Dedifferentiated amniotic fluid mesenchymal stem cell (primary cell): ENCODE data around the gene FAM200C.
A peak's percentile ranks its signal among the peaks of the same experiment; 100 is the strongest.
"Not testable (repeated sequence)": the region's sequence is repeated elsewhere in the genome, so short reads cannot be mapped to it uniquely, and the experiment has no call there.

Experiments
- DNase-seq: peaks from one replicate; pipeline ENCODE4 v3.0.0-alpha.2; 2016; ENCODE audit errors: extremely low spot score

The FAM200C gene

DNA sequence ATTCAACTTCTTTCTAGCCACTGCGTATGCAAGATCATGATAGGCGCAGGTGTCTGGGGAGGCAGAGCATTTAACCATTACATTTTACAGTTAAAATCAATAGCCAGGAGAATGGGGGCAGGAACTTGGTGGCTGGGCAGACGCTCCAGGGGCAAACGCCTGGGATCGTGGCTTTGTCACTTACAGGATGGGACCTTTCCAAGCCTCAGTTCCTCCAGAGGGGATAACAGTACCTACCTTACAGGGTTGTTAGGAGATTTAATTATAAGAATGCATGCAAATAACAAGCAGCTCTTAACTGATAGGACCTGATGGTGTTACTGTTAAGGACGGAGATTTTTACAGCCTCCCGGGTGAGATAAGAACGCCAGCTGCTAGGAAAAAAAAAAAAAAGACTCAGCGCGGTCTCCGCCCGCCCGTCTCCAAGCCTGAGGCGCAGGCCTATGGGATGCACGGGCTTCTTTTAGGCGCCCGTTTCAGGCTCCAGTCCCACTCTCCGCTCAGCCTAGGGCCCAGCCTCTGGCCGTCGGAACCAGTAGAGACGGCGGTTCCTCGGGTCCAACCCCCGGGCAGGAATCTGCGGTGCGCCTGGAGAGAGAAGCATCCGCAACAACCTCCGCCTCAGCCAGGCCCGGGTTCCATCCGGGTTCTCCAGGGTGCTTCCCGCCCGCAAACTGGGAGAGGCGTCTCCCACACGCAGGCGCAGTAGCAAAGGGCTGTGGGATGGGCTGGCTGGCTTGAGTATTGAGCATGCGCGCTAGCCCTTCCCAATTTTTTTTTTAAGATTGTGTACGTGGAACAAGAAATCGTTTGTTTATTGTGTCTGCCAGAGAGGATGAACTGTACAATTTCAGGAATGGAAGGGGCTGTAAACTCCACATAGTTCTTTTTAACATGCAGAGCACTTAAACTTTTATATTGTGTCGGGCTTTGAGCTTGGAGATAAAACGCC lies at the start of gene FAM200C:
TSS of gene FAM200C (minus strand) at position 653 of the 952 bp plus-strand sequence. CDS start 4,564 bp downstream, outside the sequence.
- peak; percentile 96 for DNase-seq

DNA sequence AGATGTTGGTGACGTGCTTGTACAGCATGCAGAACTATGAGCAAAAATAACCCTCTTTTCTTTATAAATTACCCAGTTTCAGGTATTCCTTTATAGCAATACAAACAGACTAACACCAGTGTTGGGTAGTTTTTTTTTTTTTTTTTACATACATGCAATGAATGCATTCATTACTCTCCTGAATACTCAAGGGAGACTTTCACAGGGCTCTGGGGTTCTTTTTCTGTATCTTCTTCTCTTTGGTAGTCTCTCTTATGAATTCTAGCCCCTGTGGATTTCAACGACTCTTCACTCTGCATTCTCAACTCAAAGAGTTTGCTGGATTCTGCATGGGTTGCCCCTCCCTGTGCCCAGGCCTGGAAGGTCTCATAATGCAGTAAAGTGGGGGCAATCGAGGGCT lies 49.6 kb upstream of the FAM200C start:
- no peak for DNase-seq

DNA sequence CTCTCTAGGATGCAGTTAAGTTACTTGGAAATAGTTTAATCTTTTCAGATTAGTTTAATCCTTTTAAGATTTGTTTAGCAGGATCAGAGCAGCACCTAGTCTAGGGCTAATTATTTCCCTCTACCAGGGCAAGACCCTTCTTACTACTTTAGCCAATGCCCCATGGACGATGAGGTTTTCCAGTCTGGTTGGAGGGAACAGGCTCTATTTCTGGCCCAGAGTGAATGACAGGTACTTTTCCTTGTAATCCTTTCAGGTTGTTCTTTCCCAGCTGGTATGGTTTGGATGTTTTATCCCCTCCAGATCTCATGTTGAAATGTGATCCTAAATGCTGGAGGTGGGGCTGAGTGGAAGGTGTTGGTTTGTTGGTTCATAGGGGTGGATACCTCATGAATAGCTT lies 49.0 kb upstream of the FAM200C start:
- DNase-seq: no peak

DNA sequence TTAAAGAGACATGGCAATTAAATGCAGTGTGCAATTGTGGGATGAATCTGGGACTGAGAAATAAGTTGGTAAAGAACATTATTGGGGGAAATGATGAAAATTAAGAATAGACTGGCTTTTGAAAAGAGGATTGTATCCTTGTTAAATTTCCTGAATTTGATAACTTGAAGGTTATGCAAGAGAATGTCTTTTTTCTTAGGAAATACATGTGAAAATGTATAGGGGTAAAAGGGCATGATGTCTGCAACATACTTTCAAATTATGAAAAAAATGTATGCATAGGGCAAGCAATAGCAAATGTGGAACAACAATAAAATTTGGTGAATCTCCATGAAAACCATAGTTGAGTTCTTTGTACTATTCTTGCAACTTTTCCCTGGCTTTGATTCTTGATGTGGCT lies 45.9 kb upstream of the FAM200C start:
- DNase-seq: no peak

DNA sequence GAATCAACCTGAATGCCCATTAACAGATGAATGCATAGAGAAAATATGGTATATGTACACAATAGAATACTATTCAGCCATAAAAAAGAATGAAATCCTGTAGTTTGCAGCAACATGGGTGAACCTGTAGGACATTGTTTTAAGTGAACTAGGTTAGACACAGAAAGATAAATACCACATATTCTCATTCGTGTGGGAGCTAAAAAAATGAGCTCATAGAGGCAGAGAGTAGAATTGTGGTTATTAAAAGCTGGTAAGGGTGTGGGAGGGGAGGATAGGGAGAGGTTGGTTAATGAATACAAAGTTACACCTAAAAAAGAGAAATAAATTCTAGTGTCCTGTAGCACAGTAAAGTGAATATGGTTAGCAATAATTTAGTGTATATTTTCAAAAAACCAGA lies 45.3 kb upstream of the FAM200C start:
- no peak for DNase-seq

DNA sequence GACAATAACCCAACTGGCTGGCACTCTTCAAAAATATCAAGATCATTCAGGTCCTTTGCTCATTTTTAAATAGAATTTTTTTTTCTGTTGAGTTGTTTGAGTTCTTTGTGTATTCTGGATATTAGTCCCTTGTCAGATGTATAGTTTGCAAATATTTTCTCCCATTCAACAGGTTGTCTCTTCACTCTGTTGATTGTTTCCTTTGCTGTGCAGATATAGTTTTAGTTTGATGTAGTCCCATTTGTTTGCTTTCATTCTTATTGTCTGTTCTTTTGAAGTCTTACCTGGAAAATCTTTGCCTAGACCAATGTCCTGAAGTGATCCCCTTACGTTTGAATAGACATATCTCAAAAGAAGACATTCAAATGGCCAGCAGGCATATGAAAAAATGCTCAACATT lies 44.6 kb upstream of the FAM200C start:
- DNase-seq: no peak

DNA sequence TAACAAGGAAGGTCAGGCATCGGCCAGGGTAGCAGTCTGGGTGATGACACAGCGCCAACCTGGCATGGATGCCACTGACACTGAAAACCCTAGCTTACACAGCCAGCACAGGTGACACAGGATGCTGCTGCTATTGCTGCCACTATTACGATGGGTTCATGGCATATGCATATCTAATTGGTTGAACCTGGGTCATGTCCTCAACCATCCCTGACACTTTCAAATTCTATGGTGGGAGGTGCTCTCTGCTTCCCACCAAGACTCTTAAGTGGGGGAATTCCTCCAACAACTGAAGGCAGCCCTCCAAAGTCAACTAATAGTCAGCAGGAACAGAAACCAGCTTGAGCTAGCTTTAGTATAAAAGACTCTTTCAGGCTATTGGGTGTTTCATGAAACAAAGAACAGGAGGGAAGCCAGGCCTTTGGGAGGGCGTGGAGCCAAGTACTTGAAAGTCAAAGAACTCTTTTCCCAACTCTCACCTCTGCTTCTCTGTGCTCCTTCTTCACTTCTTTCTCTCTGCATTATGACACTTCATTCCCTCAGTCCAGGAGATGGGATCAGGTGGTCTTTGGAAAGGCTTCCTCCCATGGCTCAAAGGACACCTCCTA lies 43.1 kb upstream of the FAM200C start:
- DNase-seq: no peak

DNA sequence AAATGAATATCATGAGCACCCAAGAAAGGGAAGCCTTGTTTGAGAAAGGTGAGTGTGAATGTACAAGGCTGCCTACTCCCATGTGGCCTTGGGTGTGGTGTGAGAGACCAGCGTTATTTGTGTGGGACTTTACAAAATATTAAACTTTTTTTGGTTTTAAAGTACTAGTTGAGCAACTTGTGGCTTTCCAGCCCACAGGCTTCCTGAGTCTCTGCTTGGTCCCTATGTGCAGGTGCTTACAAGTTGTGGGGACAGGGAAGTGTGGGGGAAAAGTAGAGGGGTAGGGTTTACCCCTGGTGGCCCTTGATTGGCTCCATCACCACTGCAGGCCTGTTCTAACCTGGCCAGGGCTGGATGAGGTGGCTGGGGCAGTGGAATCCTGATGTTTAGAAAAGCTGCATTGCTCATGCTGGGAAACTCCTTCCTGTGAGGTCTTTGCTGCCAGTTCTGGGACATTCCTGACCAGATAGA lies 41.5 kb upstream of the FAM200C start:
- no peak for DNase-seq

DNA sequence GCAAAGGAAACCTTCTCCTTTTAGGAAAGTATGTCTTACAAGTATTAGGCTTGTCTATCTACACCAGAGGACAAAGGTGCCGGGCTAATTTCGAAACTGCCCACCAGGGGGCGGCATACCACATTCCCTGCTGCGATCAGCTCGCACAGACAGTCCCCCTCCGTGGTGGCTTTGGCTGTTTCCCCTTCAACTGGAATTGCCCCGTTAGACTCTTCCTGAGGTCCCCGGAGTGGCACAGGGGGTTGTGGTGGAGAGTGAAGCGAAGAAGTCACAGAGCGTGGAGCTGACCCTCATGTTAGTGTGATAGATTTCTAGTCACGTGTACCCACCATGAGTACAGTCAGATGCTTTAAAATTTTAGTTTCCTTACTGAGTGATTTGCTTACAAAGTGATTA lies 39.3 kb upstream of the FAM200C start:
- peak; percentile 69 for DNase-seq

DNA sequence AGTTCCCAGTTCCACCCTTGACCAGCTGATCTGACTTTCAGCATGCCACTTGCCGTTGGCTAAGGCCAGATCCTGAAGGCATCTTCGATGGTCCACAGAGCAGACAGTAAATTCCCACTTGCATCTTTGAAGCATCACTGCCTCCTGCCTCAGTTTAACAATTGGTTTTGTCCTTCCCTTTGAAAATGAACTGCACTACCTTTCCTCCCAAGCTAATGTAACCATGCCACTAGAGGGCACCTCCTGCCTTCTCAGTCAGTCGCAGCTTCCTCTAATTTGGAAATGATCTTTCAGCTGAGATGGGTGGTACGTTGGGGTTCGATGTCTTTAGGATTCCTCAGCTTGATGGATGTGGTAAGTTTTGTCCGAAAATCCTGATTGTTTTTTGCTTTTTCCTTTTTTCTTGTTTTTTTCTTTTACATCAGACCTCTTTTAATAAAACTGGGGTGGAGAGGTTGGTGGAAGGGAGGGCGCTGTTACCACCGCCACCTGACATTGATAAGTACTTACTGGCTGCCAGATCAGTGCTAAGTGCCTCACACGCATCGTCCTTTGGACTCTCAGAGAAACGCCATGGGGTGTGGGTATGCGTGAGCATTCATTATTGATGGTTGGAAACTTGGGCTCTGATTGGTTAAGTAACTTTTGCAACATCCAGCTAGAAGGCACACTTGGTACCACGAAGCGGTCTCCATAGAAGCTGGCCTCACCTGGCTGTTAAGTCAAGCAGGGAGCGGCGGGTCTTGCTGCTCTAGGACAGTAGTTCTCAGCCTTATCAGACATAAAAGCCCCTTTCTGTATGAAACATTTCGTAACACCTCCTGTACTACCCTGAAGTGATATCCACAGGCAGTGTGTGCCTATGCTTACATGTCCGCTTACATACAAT lies 38.7 kb upstream of the FAM200C start:
- peak; percentile 58 for DNase-seq

DNA sequence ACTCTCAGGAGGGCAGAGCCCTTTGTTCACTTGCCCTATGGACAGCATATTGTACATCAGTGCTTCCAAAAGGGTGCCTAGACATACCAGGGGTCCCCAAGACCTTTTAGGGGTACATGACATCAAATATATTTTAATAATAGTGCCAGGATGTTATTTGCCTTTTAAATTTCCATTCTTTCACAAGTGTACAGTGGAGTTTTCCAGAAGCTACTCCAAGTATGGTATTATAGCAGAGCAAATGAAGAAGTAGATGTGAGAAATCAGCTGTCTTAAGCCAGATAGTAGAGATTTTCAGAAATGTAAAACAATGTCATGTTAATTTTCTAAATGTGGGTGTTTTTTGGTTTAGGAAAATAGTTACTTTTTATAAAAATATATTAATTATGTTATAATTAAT lies 37.4 kb upstream of the FAM200C start:
- DNase-seq: no peak

DNA sequence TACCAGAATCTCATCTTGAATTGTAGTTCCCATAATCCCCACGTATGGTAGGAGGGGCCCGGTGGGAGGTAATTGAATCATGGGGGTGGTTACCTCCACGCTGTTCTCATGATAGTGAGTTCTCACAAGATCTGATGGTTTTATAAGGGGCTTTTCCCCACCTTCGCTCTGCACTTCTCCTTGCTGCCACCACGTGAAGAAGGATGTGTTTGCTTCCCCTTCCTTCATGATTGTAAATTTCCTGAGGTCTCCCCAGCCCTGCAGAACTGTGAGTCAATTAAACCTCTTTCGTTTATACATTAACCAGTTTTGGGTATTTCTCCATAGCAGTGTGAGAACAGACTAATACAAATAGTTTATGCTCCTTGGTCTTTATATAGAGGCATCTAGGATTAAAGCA lies 36.8 kb upstream of the FAM200C start:
- not testable (repeated sequence) for DNase-seq

DNA sequence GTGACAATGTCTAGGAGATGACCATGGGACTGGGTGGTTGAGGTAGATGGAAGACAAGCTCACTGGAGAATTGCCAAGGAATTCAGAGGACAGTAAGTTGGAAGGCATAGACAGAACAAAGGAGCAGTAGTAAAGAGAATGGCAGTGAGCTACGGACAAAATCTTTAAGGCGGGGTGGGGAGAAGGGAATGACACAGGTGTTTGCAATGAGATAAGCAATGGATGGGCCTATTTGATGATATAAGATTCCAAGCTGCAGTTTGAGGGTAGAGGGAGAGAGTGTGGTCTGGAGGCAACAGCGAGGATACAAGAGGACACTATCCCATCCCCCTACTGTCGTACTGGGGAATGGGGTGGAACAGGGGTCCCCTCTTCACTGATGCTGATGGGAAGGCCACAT lies 36.2 kb upstream of the FAM200C start:
- DNase-seq: no peak

DNA sequence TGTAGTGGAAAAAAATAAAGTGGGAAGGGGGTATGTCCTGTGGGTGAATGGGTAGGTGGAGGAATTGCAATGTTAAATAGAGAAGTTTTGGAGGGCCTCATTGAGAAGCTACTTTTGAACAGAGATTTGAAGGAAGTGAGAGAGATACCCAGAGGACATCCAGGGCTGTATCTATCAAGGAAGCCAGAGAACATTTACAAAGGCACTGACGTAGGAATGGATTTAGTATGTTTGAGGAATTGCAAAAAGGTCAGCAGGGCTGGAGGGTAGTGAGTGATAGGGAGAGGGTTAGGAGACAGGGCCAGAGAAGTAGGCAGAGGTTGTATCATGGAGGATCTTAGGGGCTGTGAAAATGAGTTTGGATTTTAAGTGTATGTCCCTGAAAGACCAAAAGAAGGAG lies 35.7 kb upstream of the FAM200C start:
- no peak for DNase-seq

DNA sequence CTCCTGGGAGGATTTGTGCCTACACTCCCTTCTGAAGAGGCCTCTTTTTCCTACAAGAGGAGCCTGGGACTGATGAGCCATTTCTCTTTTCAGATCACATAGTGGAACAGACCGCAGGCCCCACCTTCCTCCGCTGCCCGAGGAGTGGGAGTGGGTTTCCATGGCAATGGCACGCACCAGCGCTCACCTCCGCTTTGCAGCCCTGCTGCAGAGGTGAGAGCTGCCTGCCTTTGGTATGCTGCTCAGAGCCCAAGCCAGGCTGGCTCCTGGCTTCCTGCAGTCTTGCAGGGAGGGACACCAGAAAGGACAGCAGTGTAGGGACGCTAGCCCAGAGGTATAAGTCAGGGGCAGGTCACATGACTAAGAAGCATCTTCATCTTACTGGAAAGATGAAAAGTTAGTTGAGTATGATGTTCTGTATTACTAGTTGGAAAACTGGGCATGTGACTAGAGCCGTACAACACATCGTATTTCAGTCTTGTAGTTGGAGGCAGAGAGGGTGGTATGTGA lies 34.2 kb upstream of the FAM200C start:
- no peak for DNase-seq

DNA sequence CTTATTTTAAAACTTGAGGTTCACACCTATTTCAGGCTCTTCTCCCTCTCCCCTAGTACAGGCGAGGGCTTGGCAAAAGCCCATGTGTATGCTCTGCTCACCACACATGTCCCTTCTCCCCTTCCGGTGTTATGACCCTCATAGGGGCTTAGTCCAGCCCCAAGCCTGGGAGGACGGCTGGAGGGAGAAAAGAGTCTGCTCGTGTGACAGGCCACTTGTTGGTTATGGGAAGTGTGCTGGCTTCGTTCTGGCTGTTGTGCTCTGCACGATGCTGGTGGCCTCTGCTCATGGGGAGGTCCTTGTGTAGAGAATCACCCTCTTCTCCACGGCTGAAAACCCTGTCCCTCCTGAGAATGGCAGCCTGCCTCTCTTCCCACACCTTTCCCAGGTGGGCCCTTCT lies 32.9 kb upstream of the FAM200C start:
- DNase-seq: no peak

DNA sequence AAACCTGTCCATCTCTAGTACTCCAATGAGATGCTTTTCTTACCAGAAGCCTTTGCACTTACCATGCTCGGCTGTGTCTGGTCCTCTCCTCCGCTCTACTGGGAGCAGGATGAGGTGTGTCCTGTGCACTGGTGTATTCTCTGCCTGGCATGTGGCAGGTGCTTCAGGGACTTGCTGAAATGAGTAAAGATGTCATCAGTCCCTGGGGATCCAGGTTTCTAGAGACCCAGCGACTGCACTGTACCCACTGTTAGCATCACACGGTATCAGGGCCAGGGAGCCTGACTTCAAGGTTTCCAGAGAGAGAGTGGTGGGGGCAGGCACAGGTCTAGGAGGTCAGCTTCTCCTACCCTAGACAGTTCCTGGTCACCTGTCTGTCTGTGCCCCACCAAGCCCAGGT lies 32.3 kb upstream of the FAM200C start:
- no peak for DNase-seq

DNA sequence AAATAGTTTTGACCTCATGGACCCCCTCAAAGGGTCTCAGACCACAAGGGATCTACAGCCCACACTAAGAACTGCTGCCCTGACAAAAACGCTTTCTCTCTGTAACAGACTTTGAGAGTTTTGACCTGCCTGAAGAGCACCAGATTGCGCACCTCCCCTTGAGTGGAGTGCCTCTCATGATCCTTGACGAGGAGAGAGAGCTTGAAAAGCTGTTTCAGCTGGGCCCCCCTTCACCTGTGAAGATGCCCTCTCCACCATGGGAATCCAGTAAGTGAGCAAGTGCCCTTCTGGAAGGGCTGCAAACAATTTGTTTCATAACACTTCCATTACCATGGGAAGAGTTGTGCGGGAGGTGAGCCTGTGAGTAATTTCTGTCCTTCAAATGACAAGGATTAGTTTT lies 27.8 kb upstream of the FAM200C start:
- no peak for DNase-seq

DNA sequence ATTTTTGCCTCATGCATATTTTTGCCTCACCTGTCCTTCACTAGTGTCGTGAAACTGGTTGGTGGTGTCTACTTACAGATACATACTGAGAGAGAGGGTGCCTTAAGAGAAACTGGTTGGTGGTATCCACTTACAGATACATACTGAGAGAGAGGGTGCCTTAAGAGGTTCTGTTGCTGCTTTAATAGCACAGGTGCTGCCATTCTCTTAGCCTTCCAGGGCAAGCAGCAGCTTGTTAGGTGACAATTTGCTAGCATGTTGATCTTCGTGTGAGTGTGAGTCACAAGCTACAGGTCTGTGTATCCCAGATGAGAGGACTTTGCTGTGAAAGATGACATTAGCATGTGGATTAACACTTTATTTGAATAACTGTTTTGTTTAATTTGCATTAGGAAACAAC lies 23.2 kb upstream of the FAM200C start:
- no peak for DNase-seq

DNA sequence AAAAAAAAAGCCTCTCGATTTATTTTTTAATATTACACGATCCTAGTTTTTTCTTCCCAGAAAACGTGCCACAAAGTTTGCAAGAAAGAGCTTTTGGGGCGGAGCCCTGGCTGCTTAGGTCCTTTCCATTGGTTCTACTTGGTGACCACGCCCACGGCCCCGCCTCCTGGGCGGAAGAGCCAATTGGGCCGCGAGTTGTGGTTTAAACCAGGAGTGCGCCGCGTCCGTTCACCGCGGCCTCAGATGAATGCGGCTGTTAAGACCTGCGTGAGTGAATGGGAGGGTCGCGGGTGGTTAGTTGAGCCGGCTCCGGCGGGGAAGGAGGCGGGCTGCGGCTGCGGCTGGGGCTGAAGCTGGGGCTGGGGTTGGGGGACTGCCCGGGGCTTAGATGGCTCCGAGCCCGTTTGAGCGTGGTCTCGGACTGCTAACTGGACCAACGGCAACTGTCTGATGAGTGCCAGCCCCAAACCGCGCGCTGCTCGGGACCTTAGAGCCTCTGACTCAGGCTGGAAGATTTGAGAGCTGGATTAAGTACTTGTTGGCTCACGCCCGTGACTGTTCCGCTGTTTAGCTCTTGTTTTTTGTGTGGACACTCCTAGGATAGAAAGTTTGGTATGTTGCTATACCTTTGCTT lies 21.9 kb upstream of the FAM200C start, which contains the start of gene PTTG1:
TSS of gene PTTG1 (plus strand) at position 231 of the 634 bp plus-strand sequence. CDS start 458 bp downstream, outside the sequence.
- DNase-seq: peak; percentile 97

DNA sequence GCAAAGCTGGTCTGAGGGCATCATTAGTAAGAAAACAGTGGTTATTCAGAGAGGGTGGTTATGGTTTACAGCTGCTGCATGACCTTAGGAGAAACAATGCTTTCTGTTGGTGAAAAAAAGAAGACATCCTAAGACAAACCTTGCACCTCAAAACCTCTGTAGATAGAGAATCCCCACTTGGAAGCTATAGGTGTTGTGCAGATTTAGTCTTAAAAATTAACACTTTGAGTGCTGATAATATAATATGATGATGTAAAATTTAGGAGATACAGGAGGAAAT lies 20.4 kb upstream of the FAM200C start:
- no peak for DNase-seq
